AG04450 (cell line): ENCODE data around the gene DNM3. TPM values are rescaled to one million over a fixed set of nuclear protein-coding genes. Genes with fewer than 3 reads are reported as not detected.
"Not testable (repeated sequence)": the region's sequence is repeated elsewhere in the genome, so short reads cannot be mapped to it uniquely, and the experiment has no call there.

Source experiments
- CTCF ChIA-PET: fragments of 300-600, 350-600 bp; formaldehyde crosslinking; extraction: SDS; loops from one replicate; lab custom pipeline; 2022; ENCODE audit warnings: antibody characterized with exemption, inconsistent platforms; lab: Charles Lee
- POLR2A ChIA-PET: fragments of 350-600 bp; formaldehyde crosslinking; extraction: SDS; loops from one replicate; lab custom pipeline; 2021; ENCODE audit warnings: antibody characterized with exemption, inconsistent platforms; lab: Yijun Ruan, JAX
- DNase-seq: peaks from one replicate; pipeline ENCODE4 v3.0.0-alpha.2; 2011; ENCODE audit warnings: low read depth, low spot score
- H3K27ac ChIP-seq: one replicate; pipeline ENCODE4 v1.5.1; 2012; ENCODE audit warnings: low read depth, low read length, control low read depth
- H3K27me3 ChIP-seq: one replicate; pipeline ENCODE4 v1.6.0; 2012; ENCODE audit warnings: low read length; ENCODE audit not compliant: control insufficient read depth, insufficient read depth
- H3K4me3 ChIP-seq: 2 replicates; pipeline ENCODE4 v1.5.1; 2011; ENCODE audit warnings: mild to moderate bottlenecking, low read depth, low read length, control low read depth
- H3K9me3 ChIP-seq: 2 replicates; pipeline ENCODE4 v1.5.1; 2012; ENCODE audit warnings: low read length; ENCODE audit not compliant: control insufficient read depth, insufficient read depth
- CTCF ChIP-seq: IDR thresholded peaks from 2 replicates; pipeline ENCODE4 v1.5.1; 2011; ENCODE audit warnings: low read depth, low read length, control low read depth, inconsistent platforms
- polyA plus RNA-seq: library from polyadenylated mRNA; depleted of rRNA; stranded (reverse); fragments of >200 nt; gene quantifications from 2 replicates; pipeline ENCODE4 v1.2.3, GENCODE V29; 2011

Gene DNM3
- polyA plus RNA-seq, 1 experiment: 0.37 TPM

- TF ChIP-seq CTCF: peak; percentile 72
- H3K4me3 ChIP-seq: no peak overlapping the region
- DNase-seq: no peak
- POLR2A ChIA-PET: no interaction called here
- H3K9me3 ChIP-seq: no peaks in the 10 kb centered on the region
- no peaks in the 10 kb centered on the region for H3K27me3 ChIP-seq
- no peak overlapping the region for H3K27ac ChIP-seq
- CTCF ChIA-PET: interaction anchor here (0.6 to 6.1 kb wide), 12 partner anchors 9 to 431 kb away, joined by 3 to 58 read pairs (median 4); partner anchors contain the start of gene C1orf105
These were observed 588.2 kb downstream of the DNM3 start for GRCh38 chr1:172429331-172430127.

- Histone ChIP-seq H3K27ac (no peak overlapping the region), H3K4me3 (no peak overlapping the region), H3K9me3 (no peaks in the 10 kb centered on the region), H3K27me3 (no peaks in the 10 kb centered on the region)
- ChIA-PET CTCF (interaction anchor here (0.6 to 6.1 kb wide), 11 partner anchors 8 to 432 kb away, joined by 3 to 58 read pairs (median 4); partner anchors contain the start of gene C1orf105), POLR2A (no interaction called here)
- no peak for DNase-seq
- TF ChIP-seq CTCF: no peak
These were observed 588.8 kb downstream of the DNM3 start for GRCh38 chr1:172430128-172430454.

GRCh38 chr1:172431204-172431603 lies 589.9 kb downstream of the DNM3 start:
- H3K27me3 ChIP-seq: no peaks in the 10 kb centered on the region
- H3K9me3 ChIP-seq: no peaks in the 10 kb centered on the region
- no peak for DNase-seq
- no peak overlapping the region for H3K27ac ChIP-seq
- no peak for TF ChIP-seq CTCF
- no peak overlapping the region for H3K4me3 ChIP-seq
- CTCF ChIA-PET: interaction anchor here (1.6 to 6.1 kb wide), 2 partner anchors 12 to 429 kb away, joined by 7 to 58 read pairs; partner anchors contain the start of gene PIGC
- POLR2A ChIA-PET: no interaction called here

GRCh38 chr1:172431721-172432192 lies 590.5 kb downstream of the DNM3 start:
- CTCF ChIA-PET: interaction anchor here (1.6 to 6.1 kb wide), 3 partner anchors 12 to 446 kb away, joined by 4 to 58 read pairs (median 7); partner anchors contain the start of gene PIGC
- DNase-seq: no peak
- Histone ChIP-seq H3K4me3 (no peak overlapping the region), H3K9me3 (no peaks in the 10 kb centered on the region), H3K27me3 (no peaks in the 10 kb centered on the region), H3K27ac (no peak overlapping the region)
- no peak for TF ChIP-seq CTCF
- POLR2A ChIA-PET: no interaction called here

- DNase-seq, POLR2A ChIA-PET, CTCF ChIA-PET, H3K27ac ChIP-seq, H3K27me3 ChIP-seq, H3K4me3 ChIP-seq, H3K9me3 ChIP-seq: not testable (repeated sequence)
These were observed 595.9 kb downstream of the DNM3 start for GRCh38 chr1:172437183-172437582.
